22Rv1 (cell line): Measurements from ENCODE around the gene MAPKAPK5.

Experiments used
- CTCF ChIP-seq: fragments of 450-650 bp; IDR thresholded peaks from 2 replicates; pipeline ENCODE4 v1.5.1; 2017; ENCODE audit warnings: mild to moderate bottlenecking
- ZFX ChIP-seq: fragments of 450-650 bp; IDR thresholded peaks from 2 replicates; pipeline ENCODE4 v1.6.1; 2017; ENCODE audit warnings: antibody characterized with exemption, borderline replicate concordance

- TF ChIP-seq CTCF (no peak), ZFX (no peak)
Measured at GRCh38 chr12:111869671-111870070, 27.6 kb downstream of the MAPKAPK5 start.
